Endothelial cell of umbilical vein (primary cell): Measurements from ENCODE around the gene SGSH. TPM values are rescaled to one million over a fixed set of nuclear protein-coding genes. Genes with fewer than 3 reads are reported as not detected.
A peak's percentile ranks its signal among the peaks of the same experiment; 100 is the strongest.

Experiments used
- Bru-seq: library from RNA; stranded (reverse); fragments of 400-500 nt; gene quantifications from one replicate; lab custom pipeline; 2021; lab: Mats Ljungman, UMichigan
- BruChase-seq, 2 experiments: library from RNA; stranded (reverse); fragments of 400-500 nt; gene quantifications; one replicate each; lab custom pipeline; 2021; lab: Mats Ljungman, UMichigan
- BruUV-seq: library from RNA; stranded (reverse); fragments of 400-500 nt; replicated peaks from 2 replicates; lab custom pipeline; 2021; lab: Mats Ljungman, UMichigan
- CTCF ChIA-PET: fragments of 300-600, 350-600 bp; sonication (Branson Sonifier 250); formaldehyde crosslinking; loops from one replicate; lab custom pipeline; 2021; ENCODE audit warnings: antibody characterized with exemption, inconsistent platforms; lab: Charles Lee
- POLR2A ChIA-PET: fragments of 300-600, 350-600 bp; sonication (Branson Sonifier 250); formaldehyde crosslinking; loops from one replicate; lab custom pipeline; 2021; ENCODE audit warnings: antibody characterized with exemption, inconsistent platforms; lab: Charles Lee
- DNase-seq: peaks from one replicate; pipeline ENCODE4 v3.0.0-alpha.2; 2011; ENCODE audit warnings: low read depth, low spot score
- FAIRE-seq: peaks from 2 replicates; lab custom pipeline; 2011; peaks lifted over from hg19 to GRCh38; lab: Jason Lieb, UNC
- H2AFZ ChIP-seq: 2 replicates; pipeline ENCODE4 v1.6.0; 2012; ENCODE audit warnings: low read depth, low read length, control low read depth, inconsistent platforms
- H3K27ac ChIP-seq: 2 replicates; pipeline ENCODE4 v1.5.1; 2011; ENCODE audit warnings: low read depth, mild to moderate bottlenecking, control low read depth, low read length, moderate library complexity; ENCODE audit not compliant: insufficient read depth
- H3K27me3 ChIP-seq, 2 experiments: 2 replicates each; pipeline versions ENCODE4 v1.6.0 to v1.6.1; 2011; ENCODE audit warnings: low read length in 2 of 2, mixed read lengths in 1 of 2; ENCODE audit not compliant: control insufficient read depth in 2 of 2, insufficient read depth in 2 of 2
- H3K36me3 ChIP-seq, 2 experiments: 2 replicates in 1 of 2; 3 replicates in 1 of 2; pipeline ENCODE4 v1.5.1; 2011; ENCODE audit warnings: low read length in 2 of 2, mild to moderate bottlenecking in 1 of 2, moderate library complexity in 1 of 2; ENCODE audit not compliant: control insufficient read depth in 2 of 2, insufficient read depth in 2 of 2; ENCODE audit errors: extremely low read depth in 1 of 2
- H3K4me1 ChIP-seq: 3 replicates; pipeline ENCODE4 v1.5.1; 2011; ENCODE audit warnings: mild to moderate bottlenecking, low read length; ENCODE audit not compliant: control insufficient read depth, insufficient read depth; ENCODE audit errors: extremely low read depth
- H3K4me2 ChIP-seq: 2 replicates; pipeline ENCODE4 v1.6.1; 2011; ENCODE audit warnings: low read length, control low read depth, mixed read lengths; ENCODE audit not compliant: insufficient read depth
- H3K4me3 ChIP-seq, 3 experiments: fragments of 200-600 bp in 1 of 3; sonication (generic), shearing (Covaris generic) in 1 of 3; replicated peaks in 1 of 3; 2 replicates each; pipeline ENCODE4 v1.5.1; 2011 to 2016; ENCODE audit warnings: control low read depth in 3 of 3, low read length in 3 of 3, mild to moderate bottlenecking in 2 of 3, inconsistent platforms in 1 of 3, low read depth in 1 of 3, moderate library complexity in 1 of 3; ENCODE audit not compliant: insufficient read depth in 1 of 3
- H3K79me2 ChIP-seq: 2 replicates; pipeline ENCODE4 v1.6.0; 2012; ENCODE audit warnings: low read length, inconsistent platforms; ENCODE audit not compliant: control insufficient read depth, insufficient read depth
- H3K9ac ChIP-seq: replicated peaks from 2 replicates; pipeline ENCODE3; 2011; ENCODE audit warnings: low read length, control low read depth; ENCODE audit not compliant: insufficient read depth; ENCODE audit errors: extremely low read depth
- H3K9me1 ChIP-seq: replicated peaks from 3 replicates; pipeline ENCODE4 v1.6.0; 2011; ENCODE audit warnings: mild to moderate bottlenecking, low read length; ENCODE audit not compliant: control insufficient read depth, insufficient read depth; ENCODE audit errors: extremely low read depth
- H3K9me3 ChIP-seq: replicated peaks from 2 replicates; pipeline ENCODE4 v1.5.1; 2012; ENCODE audit warnings: low read length, inconsistent platforms; ENCODE audit not compliant: control insufficient read depth, insufficient read depth
- H4K20me1 ChIP-seq: replicated peaks from 2 replicates; pipeline ENCODE3; 2011; ENCODE audit warnings: mild to moderate bottlenecking, low read length; ENCODE audit not compliant: control insufficient read depth, insufficient read depth; ENCODE audit errors: extremely low read depth
- FOS ChIP-seq: IDR thresholded peaks from 2 replicates; pipeline ENCODE4 v1.6.1; 2011; ENCODE audit warnings: mild to moderate bottlenecking, low read length, moderate library complexity, borderline replicate concordance; ENCODE audit not compliant: insufficient read depth
- GATA2 ChIP-seq: IDR thresholded peaks from 2 replicates; pipeline ENCODE4 v1.7.0; 2011; ENCODE audit warnings: low read depth, mild to moderate bottlenecking, moderate library complexity, mixed read lengths, low read length; ENCODE audit not compliant: insufficient read length, insufficient read depth
- JUN ChIP-seq: IDR thresholded peaks from 2 replicates; pipeline ENCODE4 v1.6.1; 2011; ENCODE audit warnings: borderline replicate concordance, low read depth; ENCODE audit not compliant: insufficient read length, insufficient read depth
- POLR2A ChIP-seq: IDR thresholded peaks from 2 replicates; pipeline ENCODE4 v1.6.1; 2012; ENCODE audit warnings: low read depth, mild to moderate bottlenecking, control low read depth, low read length
- POLR2AphosphoS5 ChIP-seq: IDR thresholded peaks from 2 replicates; pipeline ENCODE4 v1.6.1; 2012; ENCODE audit warnings: low read depth, mild to moderate bottlenecking, control low read depth, low read length, moderate library complexity; ENCODE audit not compliant: insufficient read depth
- dilution Hi-C: fragments of 300-500 bp; cut with MboI; formaldehyde crosslinking; loops from one replicate; pipeline ENCODE4 v1.15.0; 2019; ENCODE audit warnings: low sequenced_read_pairs; ENCODE audit not compliant: extremely low pct_ligation_motif_present
- intact Hi-C: fragments of 100-400 bp; cut with micrococcal nuclease; formaldehyde crosslinking; loops from one replicate; pipeline ENCODE4 v1.10.0; 2022
- long read RNA-seq: library from polyadenylated mRNA; stranded (forward); transcript quantifications from one replicate; pipeline ENCODE4 v2.0.0, GENCODE V29; 2021
- polyA minus RNA-seq, 3 experiments: library from RNA; depleted of rRNA, polyadenylated mRNA; stranded (reverse); fragments of >200 nt; gene quantifications; 1 replicate in 1 of 3; 2 replicates in 2 of 3; pipeline ENCODE4 v1.2.3, GENCODE V29; 2011
- polyA plus RNA-seq, 4 experiments: library from polyadenylated mRNA; depleted of rRNA in 3 of 4; stranded (reverse) in 3 of 4; unstranded in 1 of 4; fragments of >200 nt; gene quantifications; 2 replicates each; pipeline versions ENCODE4 v1.2.1 to v1.2.3, GENCODE V29; 2011 to 2012; ENCODE audit warnings: missing spikeins in 1 of 4
- total RNA-seq: library from RNA; stranded (reverse); gene quantifications from 2 replicates; pipeline ENCODE4 v1.2.3, GENCODE V29; 2021
- TF ChIP-seq, protein P1 (sequence below): IDR thresholded peaks from 2 replicates; pipeline ENCODE4 v1.6.1; 2011; ENCODE audit not compliant: insufficient read depth, insufficient read length
- TF ChIP-seq, protein P2 (sequence below), 2 donors: IDR thresholded peaks; 1 replicate in 1 of 2; 2 replicates in 1 of 2; pipeline ENCODE4 v1.5.1; 2011; ENCODE audit warnings: low read length in 2 of 2, mild to moderate bottlenecking in 2 of 2, moderate library complexity in 2 of 2, control low read depth in 1 of 2, inconsistent platforms in 1 of 2, low read depth in 1 of 2; ENCODE audit not compliant: insufficient read depth in 1 of 2; ENCODE audit errors: extremely low read depth in 1 of 2

SGSH gene
- 66.0 and 81.4 TPM in 2 replicates for total RNA-seq
- polyA plus RNA-seq, result 191 and 217 TPM in 2 replicates
- polyA plus RNA-seq (2011; cell fraction: cytosol; rRNA removed), result 81.2 and 86.7 TPM in 2 replicates
- 227 and 262 TPM in 2 replicates for polyA plus RNA-seq (2011; cell fraction: nucleus; rRNA removed)
- 56.2 and 64.9 TPM in 2 replicates for polyA plus RNA-seq (2012)
- 80.6 and 89.8 TPM in 2 replicates for polyA minus RNA-seq
- 9.4 TPM for polyA minus RNA-seq (2011; cell fraction: cytosol; rRNA and poly(A)+ RNA removed)
- 31.6 and 51.6 TPM in 2 replicates for polyA minus RNA-seq (2011; cell fraction: nucleus; rRNA and poly(A)+ RNA removed)
- Bru-seq, nascent RNA, result percentile 65 among the genes with signal in this experiment
- BruChase-seq, experiment 1, labeled RNA remaining after a 6-hour chase, result percentile 81 among the genes with signal in this experiment
- percentile 82 among the genes with signal in this experiment for BruChase-seq, experiment 2, labeled RNA remaining after a 2-hour chase
- long read RNA-seq, transcript SGSH-201 (8 exons, 2,784 nt), result major isoform, 73 of 138 reads
- long read RNA-seq, partial matches to known transcripts, result 15 of 138 reads
- long read RNA-seq, other reads (novel, unspliced or antisense), result 50 of 138 reads

DNA sequence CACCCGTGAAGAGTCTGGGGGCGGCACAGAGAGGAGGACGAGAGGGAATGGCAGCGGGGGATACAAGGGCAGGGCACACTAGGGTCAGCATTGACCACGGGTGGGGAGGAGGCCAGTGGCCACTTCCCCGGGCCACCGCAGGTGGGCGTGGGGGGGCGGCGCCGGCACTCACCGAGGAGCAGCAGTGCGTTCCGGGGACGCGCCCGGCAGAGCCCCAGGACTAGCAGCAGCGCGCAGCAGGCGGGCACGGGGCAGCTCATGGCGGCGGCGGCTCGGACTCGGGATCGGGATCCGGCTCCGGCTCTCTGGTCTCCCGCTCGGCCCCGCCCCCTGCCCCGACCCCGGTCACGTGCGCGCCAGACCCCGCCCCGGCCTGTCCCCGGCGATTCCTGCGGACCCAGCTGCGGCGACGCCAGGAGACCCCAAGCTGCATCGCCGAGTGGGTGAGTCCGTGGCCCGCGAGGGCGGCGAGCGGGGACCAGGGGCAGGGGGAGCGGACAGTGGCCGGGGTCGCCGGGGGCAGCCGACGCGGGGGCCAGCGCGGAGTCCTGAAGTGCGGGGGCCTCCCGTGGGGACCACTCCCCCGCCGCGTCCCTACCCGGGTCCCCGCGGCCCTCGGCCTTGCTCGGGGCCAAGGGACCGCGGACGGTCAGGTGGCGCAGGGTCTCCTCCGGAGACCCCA is at the start of gene SGSH, which contains the start of gene SLC26A11:
TSS of gene SGSH (minus strand) at position 280 of the 682 bp plus-strand sequence. CDS start at position 260, 20 bp downstream.
TSS of gene SLC26A11 (plus strand) at position 374 of the 682 bp plus-strand sequence. CDS start 1,134 bp downstream, outside the sequence.
- BruUV-seq, result no TSS peak
- Histone ChIP-seq H3K27ac (peak within 1 kb of the TSS; percentile 37), H3K9me1 (no peaks in the 10 kb centered on the region), H3K9ac (peak within 1 kb of the TSS; percentile 79), H3K79me2 (peaks cover 11% of the 10 kb centered on the region), H3K4me3 (peak within 1 kb of the TSS; percentile 17 to 83 (median 65)), H3K4me1 (peaks cover 13% of the 10 kb centered on the region), H3K9me3 (no peaks in the 10 kb centered on the region), H3K36me3 (peaks cover 3 to 10% of the 10 kb centered on the region in 2 experiments), H2AFZ (peak within 1 kb of the TSS; percentile 86), H4K20me1 (no peaks in the 10 kb centered on the region), H3K4me2 (peak within 1 kb of the TSS; percentile 69), H3K27me3 (no peaks in the 10 kb centered on the region)
- TF ChIP-seq POLR2AphosphoS5, result peak; percentile 91
- TF ChIP-seq GATA2, result no peak
- TF ChIP-seq JUN, result no peak
- TF ChIP-seq, protein P1, sequence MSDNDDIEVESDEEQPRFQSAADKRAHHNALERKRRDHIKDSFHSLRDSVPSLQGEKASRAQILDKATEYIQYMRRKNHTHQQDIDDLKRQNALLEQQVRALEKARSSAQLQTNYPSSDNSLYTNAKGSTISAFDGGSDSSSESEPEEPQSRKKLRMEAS, result peak; percentile 55
- TF ChIP-seq FOS, result no peak
- peak; percentile 82 for TF ChIP-seq POLR2A
- TF ChIP-seq, protein P2, sequence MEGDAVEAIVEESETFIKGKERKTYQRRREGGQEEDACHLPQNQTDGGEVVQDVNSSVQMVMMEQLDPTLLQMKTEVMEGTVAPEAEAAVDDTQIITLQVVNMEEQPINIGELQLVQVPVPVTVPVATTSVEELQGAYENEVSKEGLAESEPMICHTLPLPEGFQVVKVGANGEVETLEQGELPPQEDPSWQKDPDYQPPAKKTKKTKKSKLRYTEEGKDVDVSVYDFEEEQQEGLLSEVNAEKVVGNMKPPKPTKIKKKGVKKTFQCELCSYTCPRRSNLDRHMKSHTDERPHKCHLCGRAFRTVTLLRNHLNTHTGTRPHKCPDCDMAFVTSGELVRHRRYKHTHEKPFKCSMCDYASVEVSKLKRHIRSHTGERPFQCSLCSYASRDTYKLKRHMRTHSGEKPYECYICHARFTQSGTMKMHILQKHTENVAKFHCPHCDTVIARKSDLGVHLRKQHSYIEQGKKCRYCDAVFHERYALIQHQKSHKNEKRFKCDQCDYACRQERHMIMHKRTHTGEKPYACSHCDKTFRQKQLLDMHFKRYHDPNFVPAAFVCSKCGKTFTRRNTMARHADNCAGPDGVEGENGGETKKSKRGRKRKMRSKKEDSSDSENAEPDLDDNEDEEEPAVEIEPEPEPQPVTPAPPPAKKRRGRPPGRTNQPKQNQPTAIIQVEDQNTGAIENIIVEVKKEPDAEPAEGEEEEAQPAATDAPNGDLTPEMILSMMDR (IDR thresholded peaks at IDR 0.05; ENCODE audit: extremely low read depth in 1 of 2, insufficient read depth in 1 of 2, low read depth in 1 of 2, low read length in 2 of 2), result no peak
- POLR2A ChIA-PET, result interaction anchor here (0.7 to 1.0 kb wide), 3 partner anchors 9 to 671 kb away, joined by 3 to 4 read pairs (median 4); no protein-coding TSS in a partner anchor
- intact Hi-C loops, result loop anchor here (1.0 kb wide), 1 partner anchor 40 kb away; the partner anchor contains the start of gene RNF213
- FAIRE-seq (peak; percentile 86), DNase-seq (peak; percentile 65)
- CTCF ChIA-PET, result interaction anchor here (0.8 to 2.3 kb wide), 5 partner anchors 9 to 35 kb away, joined by 3 to 8 read pairs (median 3); no protein-coding TSS in a partner anchor
- dilution Hi-C loops, result no loop called here
